ENCODE data around the gene RAD23A. TPM values are rescaled to one million over a fixed set of nuclear protein-coding genes. Genes with fewer than 3 reads are reported as not detected.
"Not testable (repeated sequence)": the region's sequence is repeated elsewhere in the genome, so short reads cannot be mapped to it uniquely, and the experiment has no call there.

Gene RAD23A
- total RNA-seq, 1 donor from 2014 or later, result 52.4 TPM

- DNase-seq (ENCODE audit: low read depth in 2 of 2), result not testable (repeated sequence)
Measured at GRCh38 chr19:12955575-12955974, 9.9 kb downstream of the RAD23A start.

GRCh38 chr19:12955996-12956395 is 10.3 kb downstream of the RAD23A start:
- DNase-seq (ENCODE audit: low read depth in 2 of 2), result no peak

- DNase-seq (ENCODE audit: low read depth in 2 of 2), result peak in 1 of 2 donors; percentile 80
Measured at GRCh38 chr19:12956446-12957388, 11.1 kb downstream of the RAD23A start, which contains the start of gene GADD45GIP1. GADD45GIP1 (minus strand) TSS chr19:12957223; CDS start chr19:12957212, 11 bp downstream.

- DNase-seq (ENCODE audit: low read depth in 2 of 2), result not testable (repeated sequence)
Measured at GRCh38 chr19:12957389-12957952, 11.8 kb downstream of the RAD23A start.

- DNase-seq (ENCODE audit: low read depth in 2 of 2), result no peak
Measured at GRCh38 chr19:12959481-12959880, 13.8 kb downstream of the RAD23A start.

- peak in 1 of 2 donors; percentile 79 for DNase-seq (ENCODE audit: low read depth in 2 of 2)
Measured at GRCh38 chr19:12965017-12965811, 19.6 kb downstream of the RAD23A start.

GRCh38 chr19:12965812-12966135 is 20.1 kb downstream of the RAD23A start:
- DNase-seq (ENCODE audit: low read depth in 2 of 2), result no peak

GRCh38 chr19:12967907-12968306 is 22.2 kb downstream of the RAD23A start:
- DNase-seq (ENCODE audit: low read depth in 2 of 2), result no peak

- DNase-seq (ENCODE audit: low read depth in 2 of 2), result no peak
Measured at GRCh38 chr19:12969292-12969988, 23.8 kb downstream of the RAD23A start, which contains the start of gene DAND5. DAND5 (plus strand) TSS chr19:12969576; CDS start chr19:12969661, 85 bp downstream.

- DNase-seq (ENCODE audit: low read depth in 2 of 2), result no peak
Measured at GRCh38 chr19:12970070-12970820, 24.6 kb downstream of the RAD23A start.

GRCh38 chr19:12973236-12973635 is 27.6 kb downstream of the RAD23A start:
- no peak for DNase-seq (ENCODE audit: low read depth in 2 of 2)

- peak; percentile 80 to 92 for DNase-seq (ENCODE audit: low read depth in 2 of 2)
Measured at GRCh38 chr19:12974301-12975220, 28.9 kb downstream of the RAD23A start.

- DNase-seq (ENCODE audit: low read depth in 2 of 2), result no peak
Measured at GRCh38 chr19:12975221-12975741, 29.6 kb downstream of the RAD23A start.

GRCh38 chr19:12976109-12976508 is 30.4 kb downstream of the RAD23A start:
- DNase-seq (ENCODE audit: low read depth in 2 of 2), result not testable (repeated sequence)

- no peak for DNase-seq (ENCODE audit: low read depth in 2 of 2)
Measured at GRCh38 chr19:12979974-12980373, 34.3 kb downstream of the RAD23A start.

- DNase-seq (ENCODE audit: low read depth in 2 of 2), result no peak
Measured at GRCh38 chr19:12982648-12983047, 37.0 kb downstream of the RAD23A start.

GRCh38 chr19:12983091-12983490 is 37.4 kb downstream of the RAD23A start:
- DNase-seq (ENCODE audit: low read depth in 2 of 2), result no peak

GRCh38 chr19:12983542-12984142 is 38.0 kb downstream of the RAD23A start:
- peak in 1 of 2 donors; percentile 81 for DNase-seq (ENCODE audit: low read depth in 2 of 2)
